ENCODE results near the gene CLTA.
A peak's percentile ranks its signal among the peaks of the same experiment; 100 is the strongest.
"Not testable (repeated sequence)": the region's sequence is repeated elsewhere in the genome, so short reads cannot be mapped to it uniquely, and the experiment has no call there.

Gene CLTA

DNA sequence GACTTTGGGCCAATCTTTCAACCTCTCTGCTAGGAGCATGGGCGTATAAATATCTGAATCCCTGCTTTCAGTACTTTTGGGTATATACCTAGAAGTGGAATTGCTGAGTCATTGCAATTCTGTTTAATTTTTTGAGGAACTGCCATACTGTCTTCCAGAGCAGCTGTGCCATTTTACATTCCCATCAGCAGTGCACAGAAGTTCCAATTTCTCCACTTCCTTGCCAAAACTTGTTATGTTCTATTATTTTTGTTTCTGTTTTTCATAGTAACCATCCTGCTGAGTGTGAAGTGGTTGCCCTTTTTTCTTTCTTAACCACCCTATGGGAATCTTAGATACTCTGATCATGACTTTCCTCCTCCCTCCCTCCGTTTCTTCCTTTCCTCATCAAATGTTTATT is 32.6 kb upstream of the CLTA start:
- DNase-seq: no peak

- no peak for DNase-seq
These were observed 31.8 kb upstream of the CLTA start for GRCh38 chr9:36158917-36159316.

- DNase-seq: not testable (repeated sequence)
These were observed 31.2 kb upstream of the CLTA start for GRCh38 chr9:36159509-36159908.

- not testable (repeated sequence) for DNase-seq
These were observed 30.6 kb upstream of the CLTA start for GRCh38 chr9:36160126-36160525.

DNA sequence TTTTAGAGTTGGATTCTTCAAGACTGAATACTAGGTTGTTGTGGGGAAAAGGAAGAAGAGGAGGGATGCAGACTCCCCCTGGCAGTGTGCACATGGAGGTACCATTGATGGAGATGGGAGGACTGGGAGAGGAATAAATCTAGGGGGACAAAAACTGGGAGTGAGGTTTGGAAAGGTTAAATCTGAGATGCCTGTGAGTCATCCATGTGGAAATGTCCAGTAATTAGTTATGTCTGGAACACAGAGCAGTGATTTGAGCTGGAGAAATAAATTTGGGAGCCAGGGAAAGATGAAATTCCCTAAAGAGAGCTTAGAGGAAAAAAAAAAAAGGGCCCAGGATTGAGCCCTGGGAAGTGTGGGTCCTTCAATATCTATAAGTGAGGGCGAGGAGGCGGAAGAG is 29.5 kb upstream of the CLTA start:
- no peak for DNase-seq

DNA sequence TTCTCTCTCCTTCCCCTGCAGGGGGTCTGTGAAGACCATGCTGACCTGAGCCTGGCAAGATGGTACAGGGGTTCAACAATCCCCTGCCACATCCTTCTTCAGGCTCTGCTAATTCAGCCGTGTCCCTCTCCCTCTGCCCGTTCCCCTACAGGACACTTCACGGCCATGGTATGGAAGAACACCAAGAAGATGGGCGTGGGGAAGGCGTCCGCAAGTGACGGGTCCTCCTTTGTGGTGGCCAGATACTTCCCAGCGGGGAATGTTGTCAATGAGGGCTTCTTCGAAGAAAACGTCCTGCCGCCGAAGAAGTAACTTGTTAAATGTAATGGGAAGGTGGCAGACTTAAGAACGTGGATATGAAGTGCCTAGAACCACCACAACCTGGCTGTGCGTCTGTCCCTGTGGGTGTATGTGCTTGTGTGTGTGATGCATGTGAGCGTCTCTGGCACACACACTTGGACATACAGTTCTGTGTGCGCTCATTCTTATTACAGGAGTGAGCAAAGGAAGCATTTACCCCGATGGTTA is 28.4 kb upstream of the CLTA start:
- no peak for DNase-seq

DNA sequence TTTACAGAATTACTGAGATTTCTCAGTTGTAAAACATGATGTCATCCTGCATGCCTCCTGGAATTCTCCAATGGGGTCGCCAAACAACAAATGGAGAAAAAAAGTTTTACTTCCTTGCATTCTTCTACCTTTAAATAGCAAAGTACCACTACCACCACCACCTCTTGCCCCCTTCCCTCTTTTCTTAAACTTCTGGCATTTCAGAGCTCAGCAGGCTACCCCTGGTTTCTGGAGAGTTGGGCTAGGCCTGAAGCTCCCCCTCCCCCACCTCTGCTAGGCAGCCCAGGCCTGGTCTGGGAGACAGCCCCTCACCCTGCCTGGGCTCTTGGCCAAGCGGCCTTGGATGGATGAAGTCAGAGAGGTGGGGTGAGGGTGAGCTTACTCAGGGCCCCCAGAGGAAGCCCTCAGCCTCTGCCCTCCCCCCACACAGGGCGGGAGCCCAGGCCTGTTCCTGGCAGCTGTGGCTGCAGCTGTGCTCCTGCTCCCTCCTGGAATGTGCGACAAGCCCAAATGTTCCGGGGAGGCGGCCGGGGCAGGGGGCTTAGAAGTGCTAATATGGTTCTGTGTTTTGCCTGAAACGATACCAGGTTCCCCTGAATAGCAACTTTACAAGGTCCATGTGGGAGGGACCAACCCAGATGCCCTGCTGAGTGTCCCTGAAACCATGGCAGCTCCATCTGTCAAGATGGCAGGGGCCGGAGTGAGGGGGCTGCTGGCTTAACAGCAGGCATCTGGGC is 27.5 kb upstream of the CLTA start:
- DNase-seq: peak in 39 of 58 donors; percentile 12 to 80 (median 45)

DNA sequence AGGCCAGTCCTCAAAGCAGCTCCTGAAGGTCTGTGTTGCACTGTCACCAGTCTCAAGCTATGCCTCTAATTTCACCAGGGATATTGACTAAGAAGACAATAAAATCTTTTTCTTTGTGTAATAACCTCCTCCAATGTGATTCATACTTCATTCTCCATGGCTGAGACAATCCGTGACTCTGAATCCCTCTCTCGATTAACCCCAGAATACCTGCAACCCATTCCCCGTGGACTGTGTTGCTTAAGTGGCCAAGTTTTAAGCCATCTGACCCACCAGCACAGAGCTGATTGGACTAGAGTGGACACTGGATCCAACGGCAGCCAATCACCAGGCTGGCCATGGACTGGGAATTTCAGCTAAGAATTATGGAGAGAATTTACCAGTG is 26.9 kb upstream of the CLTA start:
- no peak for DNase-seq

GRCh38 chr9:36164372-36164771 is 26.3 kb upstream of the CLTA start:
- peak in 2 of 58 donors; percentile 22 to 55 for DNase-seq

DNA sequence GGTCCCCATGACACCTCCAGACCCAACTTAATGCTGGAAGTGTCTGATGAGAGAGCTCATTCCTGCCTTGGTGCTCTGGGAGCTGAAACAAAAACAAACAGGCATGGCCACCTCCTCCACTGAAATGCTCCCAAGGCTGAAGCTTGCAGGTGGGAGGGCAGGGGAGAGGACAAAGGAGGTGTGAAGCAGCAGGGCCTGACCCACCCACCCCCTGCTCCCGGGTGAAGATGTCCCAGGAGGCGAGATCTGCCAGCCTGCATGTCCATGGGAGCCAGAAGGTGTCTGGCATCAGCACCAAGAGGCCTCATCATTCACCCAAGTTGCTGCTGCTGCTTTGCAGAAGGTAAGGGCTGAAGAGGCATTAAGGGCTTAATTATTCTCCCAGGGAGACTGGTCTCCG is 25.7 kb upstream of the CLTA start:
- no peak for DNase-seq

DNA sequence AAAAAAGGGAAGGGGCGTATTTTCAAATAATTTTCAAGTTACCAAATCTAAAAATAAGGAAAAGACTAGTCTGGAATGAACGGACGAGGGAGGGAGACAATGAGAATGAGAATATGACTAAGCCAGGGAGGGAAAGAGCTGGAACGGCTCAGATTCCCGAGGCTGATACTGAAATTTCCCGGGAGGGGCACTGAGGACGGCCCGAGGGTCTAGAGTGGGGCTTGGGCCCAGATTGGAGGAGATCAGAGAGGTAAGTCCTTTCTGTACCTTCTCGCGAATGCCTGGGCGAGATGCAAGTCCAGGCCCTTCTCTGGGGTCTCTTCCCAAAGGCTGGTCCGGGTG is 24.9 kb upstream of the CLTA start:
- no peak for DNase-seq

DNA sequence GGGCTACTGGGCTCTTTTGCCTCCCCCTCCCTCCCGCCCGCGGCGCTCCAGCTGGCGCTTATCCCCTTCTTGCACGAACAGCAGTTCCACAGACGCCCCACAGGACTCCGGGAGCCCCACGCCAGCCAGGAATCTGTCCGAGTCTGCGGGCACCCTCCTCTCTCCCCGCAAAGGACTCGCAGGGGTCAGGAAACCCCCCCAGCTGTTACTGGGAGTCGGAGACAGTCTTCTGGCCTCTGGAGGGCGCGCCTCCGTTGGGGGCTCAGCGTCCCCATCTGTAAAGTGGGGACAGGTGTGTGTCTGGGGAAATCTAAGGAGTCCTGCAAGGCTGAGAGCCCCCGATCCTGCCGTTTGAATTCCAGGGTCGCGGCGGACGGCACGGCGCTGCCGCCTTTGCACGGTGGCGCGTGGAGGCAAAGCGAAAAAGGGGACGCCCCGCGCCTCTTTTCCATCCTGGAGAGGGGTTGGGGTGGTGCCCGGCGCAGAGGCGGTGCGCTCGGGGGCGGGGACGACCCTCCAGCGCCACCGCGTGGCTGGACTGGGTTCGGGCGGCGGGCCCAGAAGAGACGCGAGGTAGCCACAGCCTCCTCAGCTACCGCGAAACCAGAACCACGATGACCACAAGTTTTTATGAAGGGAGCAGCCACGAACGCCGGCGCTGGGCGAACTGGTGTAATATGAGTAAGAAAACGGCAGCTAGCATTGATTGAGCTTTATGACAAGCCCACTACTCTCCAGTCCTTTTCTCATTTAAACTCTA is 24.4 kb upstream of the CLTA start:
- peak in 55 of 58 donors; percentile 32 to 86 (median 72) for DNase-seq

GRCh38 chr9:36169166-36169565 is 21.6 kb upstream of the CLTA start, which contains the start of gene CCIN:
TSS of gene CCIN (plus strand) at chr9:36169388. CDS start at chr9:36169503, 115 bp downstream.
- DNase-seq: no peak

GRCh38 chr9:36169708-36170107 is 21.0 kb upstream of the CLTA start:
- no peak for DNase-seq

- no peak for DNase-seq
These were observed 20.2 kb upstream of the CLTA start for GRCh38 chr9:36170531-36170930.

DNA sequence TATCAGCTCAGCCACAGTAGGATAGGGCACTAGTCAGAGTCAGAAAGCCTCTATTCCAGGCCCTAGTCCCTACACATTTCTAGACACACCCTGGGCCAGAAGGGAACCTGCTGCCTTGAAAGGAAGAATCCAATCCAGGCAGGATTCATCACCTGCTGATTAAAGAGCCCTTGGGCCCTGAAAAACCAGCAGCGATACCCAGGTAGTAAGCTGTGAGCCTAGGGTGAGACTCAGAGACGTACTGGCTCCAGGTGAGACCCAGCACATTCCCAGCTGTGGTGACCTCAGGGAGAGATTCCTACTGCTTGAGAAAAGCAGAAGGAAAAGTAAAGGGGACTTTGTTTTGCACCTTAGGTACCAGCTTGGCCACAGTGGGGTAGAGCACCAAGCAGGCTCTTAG is 16.9 kb upstream of the CLTA start:
- no peak for DNase-seq

GRCh38 chr9:36174271-36174670 is 16.4 kb upstream of the CLTA start:
- no peak for DNase-seq

- no peak for DNase-seq
These were observed 16.0 kb upstream of the CLTA start for GRCh38 chr9:36174731-36175130.

DNA sequence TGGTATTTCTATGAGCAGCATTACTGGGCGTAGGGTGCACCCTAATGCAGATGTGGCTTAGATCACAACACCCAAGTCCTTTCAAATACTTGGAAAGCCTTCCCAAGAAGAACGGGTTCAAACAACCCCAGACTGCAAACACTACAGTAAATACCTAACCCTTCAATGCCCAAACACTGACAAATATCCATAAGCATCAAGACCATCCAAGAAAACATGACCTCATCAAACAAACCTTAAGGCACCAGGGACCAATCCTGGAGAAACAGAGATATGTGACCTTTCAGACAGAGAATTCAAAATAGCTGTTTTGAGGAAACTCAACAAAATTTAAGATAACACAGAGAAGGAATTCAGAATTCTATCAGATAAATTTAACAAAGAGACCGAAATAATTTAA is 15.5 kb upstream of the CLTA start:
- DNase-seq: not testable (repeated sequence)

- DNase-seq: not testable (repeated sequence)
These were observed 14.2 kb upstream of the CLTA start for GRCh38 chr9:36176496-36176895.

DNA sequence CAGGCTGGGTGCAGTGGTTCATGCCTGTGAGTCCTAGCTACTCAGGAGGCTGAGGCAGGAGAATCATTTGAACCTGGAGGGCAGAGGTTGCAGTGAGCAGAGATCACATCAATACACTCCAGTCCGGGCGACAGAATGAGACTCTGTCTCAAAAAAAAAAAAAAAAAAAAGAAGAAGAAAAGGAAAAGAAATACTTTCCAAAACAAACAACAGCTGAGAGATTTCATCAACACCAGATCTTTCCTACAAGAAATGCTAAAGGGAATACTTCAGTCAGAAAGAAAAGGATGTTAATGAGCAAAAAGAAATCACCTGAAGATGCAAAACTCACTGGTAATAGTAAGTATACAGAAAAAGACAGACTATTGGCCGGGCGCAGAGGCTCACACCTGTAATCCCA is 13.2 kb upstream of the CLTA start:
- no peak for DNase-seq

DNA sequence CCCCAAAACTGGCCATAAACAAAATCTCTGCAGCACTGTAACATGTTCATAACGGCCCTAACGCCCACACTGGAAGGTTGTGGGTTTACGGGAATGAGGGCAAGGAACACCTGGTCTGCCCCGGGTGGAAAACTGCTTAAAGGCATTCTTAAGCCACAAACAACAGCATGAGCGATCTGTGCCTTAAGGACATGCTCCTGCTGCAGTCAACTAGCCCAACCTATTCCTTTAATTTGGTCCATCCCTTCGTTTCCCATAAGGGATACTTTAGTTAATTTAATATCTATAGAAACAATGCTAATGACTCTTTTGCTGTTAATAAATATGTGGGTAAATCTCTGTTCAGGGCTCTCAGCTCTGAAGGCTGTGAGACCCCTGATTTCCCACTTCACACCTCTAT is 10.5 kb upstream of the CLTA start:
- not testable (repeated sequence) for DNase-seq

- no peak for DNase-seq
These were observed 3.3 kb upstream of the CLTA start for GRCh38 chr9:36187414-36187813.

Data from anterior cingulate cortex (tissue), 58 donors.